ENCODE measurements around the gene C2CD2.

Gene C2CD2

GRCh38 chr21:41890355-41890754, 63.5 kb downstream of the C2CD2 start:
- H3K9me3 ChIP-seq (ENCODE audit: insufficient read depth, low read depth, low read length): no peaks in the 10 kb centered on the region
- no peak overlapping the region for H3K4me2 ChIP-seq (ENCODE audit: low read length)
- no CpG with 5 or more reads among the region's 6 CpGs for WGBS (ENCODE audit: extremely low coverage, insufficient coverage, insufficient read length)
- no peak overlapping the region for H3K4me3 ChIP-seq (ENCODE audit: low read depth, low read length)
- H3K23ac ChIP-seq (ENCODE audit: low read length): no peak overlapping the region
- no peaks in the 10 kb centered on the region for H3K27me3 ChIP-seq (ENCODE audit: insufficient read depth, low read length)
- H2BK5ac ChIP-seq (ENCODE audit: low read depth, low read length, poor library complexity): no peak overlapping the region
- no peak overlapping the region for H2AFZ ChIP-seq (ENCODE audit: insufficient read depth, low read length, poor library complexity)
- peaks cover 11 to 15% of the 10 kb centered on the region in 2 experiments for H3K4me1 ChIP-seq (ENCODE audit: control insufficient read depth in 1 of 2, insufficient read depth in 2 of 2, low read length in 2 of 2)
- H3K18ac ChIP-seq (ENCODE audit: low read length): no peak overlapping the region
- H2BK120ac ChIP-seq (ENCODE audit: insufficient read depth, low read length, poor library complexity): no peak overlapping the region
- no peak overlapping the region for H3K4ac ChIP-seq (ENCODE audit: low read depth, low read length)
- no peak overlapping the region for H2BK12ac ChIP-seq (ENCODE audit: low read length)
- no peaks in the 10 kb centered on the region for H3K36me3 ChIP-seq (ENCODE audit: control insufficient read depth in 1 of 2, insufficient read depth in 2 of 2, low read length in 2 of 2)
- no peak overlapping the region for H3K14ac ChIP-seq (ENCODE audit: low read length)
- H3K9ac ChIP-seq (ENCODE audit: low read length): no peak overlapping the region
- H2AK5ac ChIP-seq (ENCODE audit: low read length): no peak overlapping the region
- no peaks in the 10 kb centered on the region for H3K79me2 ChIP-seq (ENCODE audit: control insufficient read depth, insufficient read depth, low read length, poor library complexity)
- H3K79me1 ChIP-seq (ENCODE audit: low read length): no peaks in the 10 kb centered on the region
- H4K12ac ChIP-seq (ENCODE audit: low read depth, low read length): no peak overlapping the region
- no peak overlapping the region for H3K27ac ChIP-seq (ENCODE audit: low read depth, low read length)
- DNase-seq: no peak
- H4K8ac ChIP-seq (ENCODE audit: low read depth, low read length): no peak overlapping the region
- H4K91ac ChIP-seq (ENCODE audit: low read depth, low read length): no peak overlapping the region

- no peak overlapping the region for H4K8ac ChIP-seq (ENCODE audit: low read depth, low read length)
- H3K4ac ChIP-seq (ENCODE audit: low read depth, low read length): no peak overlapping the region
- no peaks in the 10 kb centered on the region for H3K79me2 ChIP-seq (ENCODE audit: control insufficient read depth, insufficient read depth, low read length, poor library complexity)
- no peak overlapping the region for H3K27ac ChIP-seq (ENCODE audit: low read depth, low read length)
- no peak overlapping the region for H3K14ac ChIP-seq (ENCODE audit: low read length)
- H3K36me3 ChIP-seq (ENCODE audit: control insufficient read depth in 1 of 2, insufficient read depth in 2 of 2, low read length in 2 of 2): no peaks in the 10 kb centered on the region
- H3K9me3 ChIP-seq (ENCODE audit: insufficient read depth, low read depth, low read length): peaks cover 2% of the 10 kb centered on the region
- no peak overlapping the region for H3K4me3 ChIP-seq (ENCODE audit: low read depth, low read length)
- H4K12ac ChIP-seq (ENCODE audit: low read depth, low read length): no peak overlapping the region
- peaks cover 3 to 8% of the 10 kb centered on the region in 2 experiments for H3K4me1 ChIP-seq (ENCODE audit: control insufficient read depth in 1 of 2, insufficient read depth in 2 of 2, low read length in 2 of 2)
- no peak overlapping the region for H2BK12ac ChIP-seq (ENCODE audit: low read length)
- H4K91ac ChIP-seq (ENCODE audit: low read depth, low read length): no peak overlapping the region
- H3K27me3 ChIP-seq (ENCODE audit: insufficient read depth, low read length): no peaks in the 10 kb centered on the region
- H2AFZ ChIP-seq (ENCODE audit: insufficient read depth, low read length, poor library complexity): no peak overlapping the region
- no peak overlapping the region for H2BK5ac ChIP-seq (ENCODE audit: low read depth, low read length, poor library complexity)
- no peak overlapping the region for H3K4me2 ChIP-seq (ENCODE audit: low read length)
- no peak overlapping the region for H3K9ac ChIP-seq (ENCODE audit: low read length)
- DNase-seq: no peak
- WGBS (ENCODE audit: extremely low coverage, insufficient coverage, insufficient read length): no CpG with 5 or more reads among the region's 13 CpGs
- H3K79me1 ChIP-seq (ENCODE audit: low read length): no peaks in the 10 kb centered on the region
- H3K23ac ChIP-seq (ENCODE audit: low read length): no peak overlapping the region
- no peak overlapping the region for H2BK120ac ChIP-seq (ENCODE audit: insufficient read depth, low read length, poor library complexity)
- H3K18ac ChIP-seq (ENCODE audit: low read length): no peak overlapping the region
- no peak overlapping the region for H2AK5ac ChIP-seq (ENCODE audit: low read length)
Observed at GRCh38 chr21:41888749-41889376, 65.0 kb downstream of the C2CD2 start.

GRCh38 chr21:41887667-41888066, 66.2 kb downstream of the C2CD2 start:
- no peak overlapping the region for H3K4me3 ChIP-seq (ENCODE audit: low read depth, low read length)
- H3K27ac ChIP-seq (ENCODE audit: low read depth, low read length): no peak overlapping the region
- H3K9me3 ChIP-seq (ENCODE audit: insufficient read depth, low read depth, low read length): peaks cover 2% of the 10 kb centered on the region
- no peaks in the 10 kb centered on the region for H3K79me2 ChIP-seq (ENCODE audit: control insufficient read depth, insufficient read depth, low read length, poor library complexity)
- peaks cover 3 to 9% of the 10 kb centered on the region in 2 experiments for H3K4me1 ChIP-seq (ENCODE audit: control insufficient read depth in 1 of 2, insufficient read depth in 2 of 2, low read length in 2 of 2)
- no peaks in the 10 kb centered on the region for H3K27me3 ChIP-seq (ENCODE audit: insufficient read depth, low read length)
- H3K9ac ChIP-seq (ENCODE audit: low read length): no peak overlapping the region
- DNase-seq: no peak
- no peak overlapping the region for H3K18ac ChIP-seq (ENCODE audit: low read length)
- H3K4ac ChIP-seq (ENCODE audit: low read depth, low read length): no peak overlapping the region
- no peak overlapping the region for H4K91ac ChIP-seq (ENCODE audit: low read depth, low read length)
- H3K36me3 ChIP-seq (ENCODE audit: control insufficient read depth in 1 of 2, insufficient read depth in 2 of 2, low read length in 2 of 2): no peaks in the 10 kb centered on the region
- H2BK5ac ChIP-seq (ENCODE audit: low read depth, low read length, poor library complexity): no peak overlapping the region
- no peak overlapping the region for H3K4me2 ChIP-seq (ENCODE audit: low read length)
- no peaks in the 10 kb centered on the region for H3K79me1 ChIP-seq (ENCODE audit: low read length)
- no peak overlapping the region for H2BK120ac ChIP-seq (ENCODE audit: insufficient read depth, low read length, poor library complexity)
- H3K14ac ChIP-seq (ENCODE audit: low read length): no peak overlapping the region
- no peak overlapping the region for H2BK12ac ChIP-seq (ENCODE audit: low read length)
- no peak overlapping the region for H3K23ac ChIP-seq (ENCODE audit: low read length)
- no CpG with 5 or more reads among the region's 5 CpGs for WGBS (ENCODE audit: extremely low coverage, insufficient coverage, insufficient read length)
- no peak overlapping the region for H4K12ac ChIP-seq (ENCODE audit: low read depth, low read length)
- no peak overlapping the region for H4K8ac ChIP-seq (ENCODE audit: low read depth, low read length)
- H2AFZ ChIP-seq (ENCODE audit: insufficient read depth, low read length, poor library complexity): no peak overlapping the region
- H2AK5ac ChIP-seq (ENCODE audit: low read length): no peak overlapping the region

GRCh38 chr21:41886328-41886727, 67.5 kb downstream of the C2CD2 start:
- Histone ChIP-seq H2BK120ac (ENCODE audit: insufficient read depth, low read length, poor library complexity) (no peak overlapping the region), H3K4ac (ENCODE audit: low read depth, low read length) (no peak overlapping the region), H3K27ac (ENCODE audit: low read depth, low read length) (no peak overlapping the region), H2BK12ac (ENCODE audit: low read length) (no peak overlapping the region), H3K23ac (ENCODE audit: low read length) (no peak overlapping the region), H3K79me2 (ENCODE audit: control insufficient read depth, insufficient read depth, low read length, poor library complexity) (no peaks in the 10 kb centered on the region), H3K4me3 (ENCODE audit: low read depth, low read length) (no peak overlapping the region), H4K91ac (ENCODE audit: low read depth, low read length) (no peak overlapping the region), H3K27me3 (ENCODE audit: insufficient read depth, low read length) (no peaks in the 10 kb centered on the region), H3K18ac (ENCODE audit: low read length) (no peak overlapping the region), H3K4me1 (ENCODE audit: control insufficient read depth in 1 of 2, insufficient read depth in 2 of 2, low read length in 2 of 2) (peaks cover 3 to 9% of the 10 kb centered on the region in 2 experiments), H2BK5ac (ENCODE audit: low read depth, low read length, poor library complexity) (no peak overlapping the region), H2AFZ (ENCODE audit: insufficient read depth, low read length, poor library complexity) (no peak overlapping the region), H3K36me3 (ENCODE audit: control insufficient read depth in 1 of 2, insufficient read depth in 2 of 2, low read length in 2 of 2) (no peaks in the 10 kb centered on the region), H3K4me2 (ENCODE audit: low read length) (no peak overlapping the region), H3K14ac (ENCODE audit: low read length) (no peak overlapping the region), H3K79me1 (ENCODE audit: low read length) (no peaks in the 10 kb centered on the region), H3K9me3 (ENCODE audit: insufficient read depth, low read depth, low read length) (peaks cover 2% of the 10 kb centered on the region), H4K12ac (ENCODE audit: low read depth, low read length) (no peak overlapping the region), H4K8ac (ENCODE audit: low read depth, low read length) (no peak overlapping the region), H3K9ac (ENCODE audit: low read length) (no peak overlapping the region), H2AK5ac (ENCODE audit: low read length) (no peak overlapping the region)
- no CpG with 5 or more reads among the region's 7 CpGs for WGBS (ENCODE audit: extremely low coverage, insufficient coverage, insufficient read length)
- no peak for DNase-seq
